MCF 10A (cell line): ENCODE results near the gene PPP3R2. TPM values are rescaled to one million over a fixed set of nuclear protein-coding genes. Genes with fewer than 3 reads are reported as not detected.

ENCODE experiments used
- BruUV-seq: library from RNA; stranded (reverse); fragments of 400-500 nt; replicated peaks from 2 replicates; lab custom pipeline; 2021; lab: Mats Ljungman, UMichigan
- CTCF ChIA-PET: fragments of 300-600 bp; sonication (Branson Sonifier 250); formaldehyde crosslinking; extraction: SDS; loops from one replicate; lab custom pipeline; 2021; ENCODE audit warnings: antibody characterized with exemption, inconsistent platforms; lab: Yijun Ruan, JAX
- POLR2A ChIA-PET: fragments of 300-600, 350-650 bp; sonication (Branson Sonifier 250); formaldehyde crosslinking; extraction: SDS; loops from one replicate; lab custom pipeline; 2020; ENCODE audit warnings: antibody characterized with exemption, inconsistent platforms; lab: Yijun Ruan, JAX
- DNase-seq: peaks from one replicate; pipeline ENCODE4 v3.0.0-alpha.2; 2018; ENCODE audit not compliant: unreplicated experiment
- H3K27ac Mint-ChIP-seq: one replicate; pipeline ENCODE4 v1.8.0; 2022; ENCODE audit warnings: mild to moderate bottlenecking, low read depth, mixed read lengths; ENCODE audit not compliant: unreplicated experiment
- H3K27me3 Mint-ChIP-seq: one replicate; pipeline ENCODE4 v1.8.0; 2022; ENCODE audit warnings: mixed read lengths; ENCODE audit not compliant: insufficient read depth, unreplicated experiment
- H3K36me3 Mint-ChIP-seq: one replicate; pipeline ENCODE4 v1.8.0; 2022; ENCODE audit warnings: mild to moderate bottlenecking, moderate library complexity, mixed read lengths; ENCODE audit not compliant: insufficient read depth, unreplicated experiment
- H3K4me1 Mint-ChIP-seq: one replicate; pipeline ENCODE4 v1.8.0; 2022; ENCODE audit warnings: mixed read lengths; ENCODE audit not compliant: insufficient read depth, unreplicated experiment
- H3K4me3 Mint-ChIP-seq: one replicate; pipeline ENCODE4 v1.8.0; 2022; ENCODE audit warnings: mild to moderate bottlenecking, moderate library complexity, mixed read lengths; ENCODE audit not compliant: unreplicated experiment
- H3K9me3 Mint-ChIP-seq: one replicate; pipeline ENCODE4 v1.8.0; 2022; ENCODE audit warnings: mixed read lengths; ENCODE audit not compliant: unreplicated experiment
- CTCF ChIP-seq: fragments of 200-600 bp; IDR thresholded peaks from one replicate; pipeline ENCODE4 v1.8.0; 2022; ENCODE audit warnings: antibody characterized with exemption, mild to moderate bottlenecking; ENCODE audit not compliant: unreplicated experiment
- intact Hi-C: fragments of 100-400 bp; cut with micrococcal nuclease; formaldehyde crosslinking; loops from 2 replicates; pipeline ENCODE4 v1.14.1; 2022
- total RNA-seq: library from RNA; stranded (reverse); gene quantifications from 2 replicates; pipeline ENCODE4 v1.2.3, GENCODE V29; 2022

Gene PPP3R2
- total RNA-seq, 1 experiment from 2014 or later: not detected

DNA sequence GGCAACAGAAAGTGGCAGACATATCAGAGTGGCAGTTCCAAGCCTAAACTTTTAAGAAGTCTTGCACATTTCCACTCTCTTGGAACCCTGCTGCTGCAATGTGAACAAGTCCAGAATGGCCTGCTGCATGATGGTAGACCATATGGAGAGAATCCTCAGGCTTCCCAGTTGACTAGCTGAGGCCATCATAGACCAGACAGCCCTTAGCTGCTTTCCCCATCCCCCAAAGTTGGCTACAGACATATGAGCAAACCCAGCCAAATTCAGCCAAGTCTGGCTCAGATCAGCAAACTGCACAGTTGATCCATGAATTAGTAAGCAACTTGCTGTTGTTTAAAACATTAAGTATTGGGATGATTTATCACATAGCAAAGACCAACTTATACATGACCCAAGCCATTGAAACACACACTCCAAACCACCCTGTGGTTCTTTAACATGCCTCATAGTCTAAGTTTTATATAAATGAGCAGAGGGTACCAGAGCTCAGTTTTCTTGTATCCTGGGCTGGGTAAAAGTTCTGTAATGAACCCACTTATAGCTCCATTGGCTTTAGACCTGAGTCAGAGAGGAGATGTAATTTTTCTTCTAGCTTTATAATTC, 19.9 kb downstream of the PPP3R2 start:
- no TSS peak for BruUV-seq
- no peaks in the 10 kb centered on the region for H3K27me3 Mint-ChIP-seq
- H3K4me1 Mint-ChIP-seq: no peaks in the 10 kb centered on the region
- no peak for DNase-seq
- TF ChIP-seq CTCF: no peak
- peaks cover 6% of the 10 kb centered on the region for H3K36me3 Mint-ChIP-seq
- CTCF ChIA-PET: interaction anchor here (1.3 kb wide), 1 partner anchor 27 kb away, joined by 3 read pairs; no protein-coding TSS in a partner anchor
- no peaks in the 10 kb centered on the region for H3K9me3 Mint-ChIP-seq
- intact Hi-C loops: no loop called here
- POLR2A ChIA-PET: no interaction called here
- H3K27ac Mint-ChIP-seq: no peak overlapping the region
- no peak overlapping the region for H3K4me3 Mint-ChIP-seq

GRCh38 chr9:101572316-101572715, 22.5 kb downstream of the PPP3R2 start:
- no peak overlapping the region for H3K27ac Mint-ChIP-seq
- intact Hi-C loops: no loop called here
- no peaks in the 10 kb centered on the region for H3K9me3 Mint-ChIP-seq
- ChIA-PET POLR2A (no interaction called here), CTCF (interaction anchor here (0.6 to 3.8 kb wide), 3 partner anchors 8 to 404 kb away, joined by 4 to 25 read pairs (median 7); no protein-coding TSS in a partner anchor)
- BruUV-seq: no TSS peak
- H3K4me1 Mint-ChIP-seq: no peaks in the 10 kb centered on the region
- H3K36me3 Mint-ChIP-seq: peaks cover 14% of the 10 kb centered on the region
- no peak for DNase-seq
- no peak for TF ChIP-seq CTCF
- no peaks in the 10 kb centered on the region for H3K27me3 Mint-ChIP-seq
- H3K4me3 Mint-ChIP-seq: no peak overlapping the region

DNA sequence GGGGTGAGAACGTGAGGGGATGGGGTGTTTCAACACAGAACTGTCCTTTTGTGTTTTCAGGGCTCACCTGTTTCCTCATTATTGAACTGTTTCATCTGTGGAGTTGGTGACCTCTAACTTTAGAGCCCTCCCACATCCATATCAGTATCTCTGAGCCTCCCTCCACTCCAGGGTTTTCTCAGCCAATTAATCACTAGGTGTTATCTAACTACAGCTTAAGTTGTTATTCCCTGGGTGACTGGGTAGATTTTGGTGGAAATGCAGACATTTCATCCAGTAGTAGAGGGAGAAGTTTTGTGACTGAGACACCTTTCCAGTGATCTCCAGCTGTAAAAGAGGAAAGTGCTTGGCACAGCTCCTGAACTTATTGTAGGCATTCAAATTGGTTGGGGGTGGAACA, 23.7 kb downstream of the PPP3R2 start:
- ChIA-PET POLR2A (no interaction called here), CTCF (interaction anchor here (3.8 kb wide), 1 partner anchor 112 kb away, joined by 25 read pairs; no protein-coding TSS in a partner anchor)
- no peak overlapping the region for H3K4me3 Mint-ChIP-seq
- no peaks in the 10 kb centered on the region for H3K9me3 Mint-ChIP-seq
- DNase-seq: no peak
- H3K27ac Mint-ChIP-seq: no peak overlapping the region
- no TSS peak for BruUV-seq
- no peaks in the 10 kb centered on the region for H3K27me3 Mint-ChIP-seq
- H3K36me3 Mint-ChIP-seq: peaks cover 17% of the 10 kb centered on the region
- intact Hi-C loops: no loop called here
- no peak for TF ChIP-seq CTCF
- no peaks in the 10 kb centered on the region for H3K4me1 Mint-ChIP-seq

- no peaks in the 10 kb centered on the region for H3K9me3 Mint-ChIP-seq
- H3K4me1 Mint-ChIP-seq: no peaks in the 10 kb centered on the region
- no peaks in the 10 kb centered on the region for H3K27me3 Mint-ChIP-seq
- intact Hi-C loops: no loop called here
- BruUV-seq: no TSS peak
- peaks cover 29% of the 10 kb centered on the region for H3K36me3 Mint-ChIP-seq
- no peak for DNase-seq
- ChIA-PET POLR2A (no interaction called here), CTCF (interaction anchor here (0.8 to 3.8 kb wide), 2 partner anchors 40 to 111 kb away, joined by 4 to 25 read pairs; no protein-coding TSS in a partner anchor)
- no peak for TF ChIP-seq CTCF
- no peak overlapping the region for H3K27ac Mint-ChIP-seq
- H3K4me3 Mint-ChIP-seq: no peak overlapping the region
Measured at GRCh38 chr9:101569741-101570501, 24.8 kb downstream of the PPP3R2 start.
